PC-3 (cell line): ENCODE measurements around the gene PSMD1. TPM values are rescaled to one million over a fixed set of nuclear protein-coding genes. Genes with fewer than 3 reads are reported as not detected.

Source experiments
- ATAC-seq: fragments of 200-7000 bp; cut with Tn5 transposase; 2 replicates; pipeline ENCODE4 v1.9.1; 2020; ENCODE audit warnings: mild to moderate bottlenecking, moderate library complexity
- BruUV-seq: library from RNA; stranded (reverse); fragments of 400-500 nt; replicated peaks from 2 replicates; lab custom pipeline; 2021; lab: Mats Ljungman, UMichigan
- CTCF ChIA-PET: fragments of 300-600 bp; sonication (Branson Sonifier 250); formaldehyde crosslinking; loops from one replicate; lab custom pipeline; 2022; ENCODE audit warnings: antibody characterized with exemption; lab: Charles Lee
- POLR2A ChIA-PET: fragments of 300-600 bp; sonication (Branson Sonifier 250); formaldehyde crosslinking; loops from one replicate; lab custom pipeline; 2022; ENCODE audit warnings: antibody characterized with exemption; ENCODE audit not compliant: unreplicated experiment; lab: Charles Lee
- DNase-seq: peaks from one replicate; pipeline ENCODE4 v3.0.0-alpha.2; 2015
- H2AFZ ChIP-seq: fragments of 300-600 bp; sonication (generic); 2 replicates; pipeline ENCODE4 v1.6.0; 2016; ENCODE audit warnings: antibody characterized with exemption, low read length
- H3F3A ChIP-seq: fragments of 300-600 bp; sonication (generic); one replicate; pipeline ENCODE4 v1.6.0; 2017; ENCODE audit warnings: antibody characterized with exemption, low read length, control low read depth, mild to moderate bottlenecking; ENCODE audit not compliant: unreplicated experiment
- H3K27ac ChIP-seq: fragments of 300-600 bp; sonication (generic); 2 replicates; pipeline ENCODE4 v1.5.1; 2016; ENCODE audit warnings: mild to moderate bottlenecking, low read length
- H3K27me3 ChIP-seq: fragments of 300-600 bp; sonication (generic); 2 replicates; pipeline ENCODE4 v1.6.1; 2016; ENCODE audit warnings: low read length, mixed read lengths
- H3K36me3 ChIP-seq: fragments of 300-600 bp; sonication (generic); 2 replicates; pipeline ENCODE4 v1.6.1; 2016; ENCODE audit warnings: low read depth, mixed run types, low read length, mixed read lengths
- H3K4me1 ChIP-seq: fragments of 300-600 bp; sonication (generic); 2 replicates; pipeline ENCODE4 v1.5.1; 2016; ENCODE audit warnings: low read length; ENCODE audit not compliant: insufficient read depth
- H3K4me2 ChIP-seq: fragments of 300-600 bp; sonication (generic); 2 replicates; pipeline ENCODE4 v1.6.0; 2016; ENCODE audit warnings: low read length
- H3K4me3 ChIP-seq: fragments of 300-600 bp; sonication (generic); 2 replicates; pipeline ENCODE4 v1.5.1; 2016; ENCODE audit warnings: mild to moderate bottlenecking, low read length, mixed read lengths
- H3K79me2 ChIP-seq: fragments of 300-600 bp; sonication (generic); 2 replicates; pipeline ENCODE4 v1.6.1; 2017; ENCODE audit warnings: low read length, mixed read lengths
- H3K9ac ChIP-seq: fragments of 300-600 bp; sonication (generic); 2 replicates; pipeline ENCODE4 v1.6.0; 2016; ENCODE audit warnings: mild to moderate bottlenecking, low read length
- H3K9me2 ChIP-seq: fragments of 300-600 bp; sonication (generic); replicated peaks from 2 replicates; pipeline ENCODE4 v1.6.1; 2016; ENCODE audit warnings: mixed run types, low read length, mixed read lengths
- H3K9me3 ChIP-seq: fragments of 300-600 bp; sonication (generic); 2 replicates; pipeline ENCODE4 v1.6.1; 2016; ENCODE audit warnings: low read length, mixed read lengths
- H4K20me1 ChIP-seq: fragments of 300-600 bp; sonication (generic); 2 replicates; pipeline ENCODE4 v1.6.1; 2016; ENCODE audit warnings: low read length, mixed read lengths
- EZH2 ChIP-seq: fragments of 300-600 bp; sonication (generic); IDR thresholded peaks from one replicate; pipeline ENCODE4 v1.6.1; 2017; ENCODE audit warnings: antibody characterized with exemption, mild to moderate bottlenecking, low read length; ENCODE audit not compliant: unreplicated experiment
- EZH2phosphoT487 ChIP-seq: fragments of 300-600 bp; sonication (generic); IDR thresholded peaks from 2 replicates; pipeline ENCODE4 v1.6.1; 2018; ENCODE audit warnings: mild to moderate bottlenecking, antibody characterized with exemption, low read length, borderline replicate concordance
- intact Hi-C: fragments of 100-400 bp; cut with micrococcal nuclease; formaldehyde crosslinking; loops from 2 replicates; pipeline ENCODE4 v1.9.0; 2023
- total RNA-seq: library from RNA; depleted of rRNA; stranded (reverse); fragments of >200 nt; gene quantifications from 2 replicates; pipeline ENCODE4 v1.2.3, GENCODE V29; 2014
- TF ChIP-seq, protein P1 (sequence below): fragments of 300-600 bp; sonication (generic); conservative IDR thresholded peaks from 2 replicates; pipeline ENCODE4 v1.5.1; 2017; ENCODE audit warnings: antibody characterized with exemption, low read depth, mild to moderate bottlenecking, low read length

Gene PSMD1
- total RNA-seq, 1 experiment from 2014 or later = 154 TPM

- POLR2A ChIA-PET = no interaction called here
- TF ChIP-seq EZH2 (no peak), EZH2phosphoT487 (no peak)
- TF ChIP-seq, protein P1, sequence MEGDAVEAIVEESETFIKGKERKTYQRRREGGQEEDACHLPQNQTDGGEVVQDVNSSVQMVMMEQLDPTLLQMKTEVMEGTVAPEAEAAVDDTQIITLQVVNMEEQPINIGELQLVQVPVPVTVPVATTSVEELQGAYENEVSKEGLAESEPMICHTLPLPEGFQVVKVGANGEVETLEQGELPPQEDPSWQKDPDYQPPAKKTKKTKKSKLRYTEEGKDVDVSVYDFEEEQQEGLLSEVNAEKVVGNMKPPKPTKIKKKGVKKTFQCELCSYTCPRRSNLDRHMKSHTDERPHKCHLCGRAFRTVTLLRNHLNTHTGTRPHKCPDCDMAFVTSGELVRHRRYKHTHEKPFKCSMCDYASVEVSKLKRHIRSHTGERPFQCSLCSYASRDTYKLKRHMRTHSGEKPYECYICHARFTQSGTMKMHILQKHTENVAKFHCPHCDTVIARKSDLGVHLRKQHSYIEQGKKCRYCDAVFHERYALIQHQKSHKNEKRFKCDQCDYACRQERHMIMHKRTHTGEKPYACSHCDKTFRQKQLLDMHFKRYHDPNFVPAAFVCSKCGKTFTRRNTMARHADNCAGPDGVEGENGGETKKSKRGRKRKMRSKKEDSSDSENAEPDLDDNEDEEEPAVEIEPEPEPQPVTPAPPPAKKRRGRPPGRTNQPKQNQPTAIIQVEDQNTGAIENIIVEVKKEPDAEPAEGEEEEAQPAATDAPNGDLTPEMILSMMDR = no peak
- BruUV-seq = no TSS peak
- H2AFZ ChIP-seq = no peak overlapping the region
- CTCF ChIA-PET = no interaction called here
- H3K4me2 ChIP-seq = no peak overlapping the region
- H3K9me2 ChIP-seq = no peaks in the 10 kb centered on the region
- H3K79me2 ChIP-seq = no peaks in the 10 kb centered on the region
- no peaks in the 10 kb centered on the region for H4K20me1 ChIP-seq
- H3K36me3 ChIP-seq = no peaks in the 10 kb centered on the region
- ATAC-seq (no peak), DNase-seq (no peak)
- peaks cover 6% of the 10 kb centered on the region for H3K27me3 ChIP-seq
- H3K9me3 ChIP-seq = no peaks in the 10 kb centered on the region
- no peak overlapping the region for H3K4me3 ChIP-seq
- no peak overlapping the region for H3K27ac ChIP-seq
- no peak overlapping the region for H3K9ac ChIP-seq
- intact Hi-C loops = no loop called here
- no peaks in the 10 kb centered on the region for H3F3A ChIP-seq
- H3K4me1 ChIP-seq = no peaks in the 10 kb centered on the region
Measured at GRCh38 chr2:231008131-231008530, 48.5 kb upstream of the PSMD1 start.

GRCh38 chr2:231009236-231009919, 47.3 kb upstream of the PSMD1 start:
- ATAC-seq = no peak
- intact Hi-C loops = no loop called here
- CTCF ChIA-PET = no interaction called here

More at GRCh38 chr2:231009236-231009919, 47.3 kb upstream of the PSMD1 start:
- Histone ChIP-seq H3K4me2 (no peak overlapping the region), H3K4me3 (no peak overlapping the region), H3K9me3 (no peaks in the 10 kb centered on the region), H3K9ac (no peak overlapping the region), H2AFZ (no peak overlapping the region), H4K20me1 (no peaks in the 10 kb centered on the region), H3K36me3 (no peaks in the 10 kb centered on the region), H3K9me2 (no peaks in the 10 kb centered on the region), H3K27me3 (peaks cover 6% of the 10 kb centered on the region), H3K4me1 (no peaks in the 10 kb centered on the region), H3K79me2 (no peaks in the 10 kb centered on the region), H3F3A (no peaks in the 10 kb centered on the region), H3K27ac (no peak overlapping the region)
- TF ChIP-seq, protein P1 = no peak
- TF ChIP-seq EZH2phosphoT487 = no peak
- no peak for TF ChIP-seq EZH2
- POLR2A ChIA-PET = no interaction called here
- DNase-seq = no peak
- no TSS peak for BruUV-seq
